WTC11 (cell line): ENCODE results near the gene FANCD2. TPM values are rescaled to one million over a fixed set of nuclear protein-coding genes. Genes with fewer than 3 reads are reported as not detected.

Experiments used
- ATAC-seq: fragments of 200-7000 bp; cut with Tn5 transposase; 2 replicates; pipeline ENCODE4 v1.10.0; 2021; ENCODE audit warnings: mild to moderate bottlenecking, moderate library complexity
- CTCF ChIA-PET: fragments of 300-600 bp; sonication (Branson Sonifier 250); formaldehyde crosslinking; loops from one replicate; lab custom pipeline; 2021; ENCODE audit warnings: antibody characterized with exemption; lab: Charles Lee
- POLR2A ChIA-PET: fragments of 350-600 bp; sonication (Branson Sonifier 250); formaldehyde crosslinking; loops from one replicate; lab custom pipeline; 2021; ENCODE audit warnings: antibody characterized with exemption; lab: Charles Lee
- DNase-seq: peaks from one replicate; pipeline ENCODE4 v3.0.0; 2021; ENCODE audit warnings: low spot score
- H3K27ac Mint-ChIP-seq: 2 replicates; pipeline ENCODE4 v1.8.0; 2021; ENCODE audit warnings: mixed read lengths
- H3K27me3 Mint-ChIP-seq: 2 replicates; pipeline ENCODE4 v1.8.0; 2021; ENCODE audit warnings: low read depth, mild to moderate bottlenecking, moderate library complexity, mixed read lengths
- H3K36me3 Mint-ChIP-seq: 2 replicates; pipeline ENCODE4 v1.8.0; 2021; ENCODE audit warnings: mixed read lengths
- H3K4me1 Mint-ChIP-seq: 2 replicates; pipeline ENCODE4 v1.8.0; 2022; ENCODE audit warnings: mixed read lengths
- H3K4me3 Mint-ChIP-seq: 2 replicates; pipeline ENCODE4 v1.8.0; 2021; ENCODE audit warnings: mild to moderate bottlenecking, moderate library complexity, mixed read lengths
- H3K9me3 Mint-ChIP-seq: 2 replicates; pipeline ENCODE4 v1.8.0; 2021; ENCODE audit warnings: mixed read lengths
- CREB1 ChIP-seq: sonication (generic); formaldehyde crosslinking; IDR thresholded peaks from 2 replicates; pipeline ENCODE4 v1.8.0; 2023; ENCODE audit warnings: mild to moderate bottlenecking, missing genetic modification reagents
- ELF4 ChIP-seq: sonication (generic); formaldehyde crosslinking; IDR thresholded peaks from 2 replicates; pipeline ENCODE4 v1.8.1; 2022; ENCODE audit warnings: low read depth, mild to moderate bottlenecking, moderate library complexity, missing genetic modification reagents
- GRHL2 ChIP-seq: fragments of 250-450 bp; sonication (Bioruptor Pico); IDR thresholded peaks from 2 replicates; pipeline ENCODE4 v1.8.0; 2022; ENCODE audit warnings: mild to moderate bottlenecking, moderate library complexity; ENCODE audit not compliant: insufficient replicate concordance, severe bottlenecking
- NFATC4 ChIP-seq: fragments of 250-450 bp; sonication (Bioruptor Pico); IDR thresholded peaks from 2 replicates; pipeline ENCODE4 v1.9.0; 2021; ENCODE audit warnings: mild to moderate bottlenecking
- NFYB ChIP-seq: sonication (generic); formaldehyde crosslinking; conservative IDR thresholded peaks from 2 replicates; pipeline ENCODE4 v1.8.0; 2022; ENCODE audit warnings: low read depth, missing genetic modification reagents
- RELA ChIP-seq: sonication (generic); formaldehyde crosslinking; IDR thresholded peaks from 2 replicates; pipeline ENCODE4 v1.8.1; 2022; ENCODE audit warnings: missing genetic modification reagents, mild to moderate bottlenecking, borderline replicate concordance
- RORB ChIP-seq: fragments of 250-450 bp; sonication (Bioruptor Pico); IDR thresholded peaks from 2 replicates; pipeline ENCODE4 v1.9.0; 2021; ENCODE audit warnings: mild to moderate bottlenecking
- SP1 ChIP-seq: sonication (generic); formaldehyde crosslinking; conservative IDR thresholded peaks from 2 replicates; pipeline ENCODE4 v1.8.1; 2022; ENCODE audit warnings: missing genetic modification reagents
- TCF7 ChIP-seq: sonication (generic); formaldehyde crosslinking; IDR thresholded peaks from 2 replicates; pipeline ENCODE4 v1.8.0; 2022; ENCODE audit warnings: mild to moderate bottlenecking, low read depth, missing genetic modification reagents, moderate library complexity
- ZNF121 ChIP-seq: sonication (generic); formaldehyde crosslinking; IDR thresholded peaks from 2 replicates; pipeline ENCODE4 v1.8.0; 2023; ENCODE audit warnings: missing genetic modification reagents
- ZNF232 ChIP-seq: sonication (generic); formaldehyde crosslinking; IDR thresholded peaks from 2 replicates; pipeline ENCODE4 v1.8.0; 2022; ENCODE audit warnings: mild to moderate bottlenecking, missing genetic modification reagents
- total RNA-seq: library from RNA; stranded (reverse); gene quantifications from 3 replicates; pipeline ENCODE4 v1.2.3, GENCODE V29; 2021
- TF ChIP-seq, protein P1 (sequence below): sonication (generic); formaldehyde crosslinking; IDR thresholded peaks from 2 replicates; pipeline ENCODE4 v1.8.1; 2022; ENCODE audit warnings: mild to moderate bottlenecking, moderate library complexity, missing genetic modification reagents
- TF ChIP-seq, protein P2 (sequence below): sonication (generic); formaldehyde crosslinking; conservative IDR thresholded peaks from 2 replicates; pipeline ENCODE4 v1.8.1; 2022; ENCODE audit warnings: mild to moderate bottlenecking, missing genetic modification reagents
- TF ChIP-seq, protein P3 (sequence below): fragments of 250-450 bp; sonication (Bioruptor Pico); IDR thresholded peaks from 2 replicates; pipeline ENCODE4 v1.9.0; 2021; ENCODE audit warnings: mild to moderate bottlenecking
- TF ChIP-seq, protein P4 (sequence below): fragments of 250-450 bp; sonication (Bioruptor Pico); IDR thresholded peaks from 2 replicates; pipeline ENCODE4 v2.1.2; 2022; ENCODE audit warnings: mild to moderate bottlenecking, moderate library complexity
- TF ChIP-seq, protein P5 (sequence below): fragments of 250-450 bp; sonication (Bioruptor Pico); IDR thresholded peaks from 2 replicates; pipeline ENCODE4 v1.9.0; 2021; ENCODE audit warnings: mild to moderate bottlenecking, borderline replicate concordance
- TF ChIP-seq, protein P6 (sequence below): sonication (generic); formaldehyde crosslinking; IDR thresholded peaks from 2 replicates; pipeline ENCODE4 v1.8.0; 2022; ENCODE audit warnings: mild to moderate bottlenecking, missing genetic modification reagents
- TF ChIP-seq, protein P7 (sequence below): sonication (generic); formaldehyde crosslinking; IDR thresholded peaks from 2 replicates; pipeline ENCODE4 v1.8.1; 2023; ENCODE audit warnings: mild to moderate bottlenecking, missing genetic modification reagents, moderate library complexity
- TF ChIP-seq, protein P8 (sequence below): sonication (generic); formaldehyde crosslinking; IDR thresholded peaks from 2 replicates; pipeline ENCODE4 v1.8.0; 2022; ENCODE audit warnings: mild to moderate bottlenecking, missing genetic modification reagents
- TF ChIP-seq, protein P9 (sequence below): sonication (generic); formaldehyde crosslinking; conservative IDR thresholded peaks from 2 replicates; pipeline ENCODE4 v1.8.1; 2023; ENCODE audit warnings: mild to moderate bottlenecking, low read depth, missing genetic modification reagents, moderate library complexity

Gene FANCD2
- total RNA-seq, 1 experiment from 2014 or later: 69.6 TPM

DNA sequence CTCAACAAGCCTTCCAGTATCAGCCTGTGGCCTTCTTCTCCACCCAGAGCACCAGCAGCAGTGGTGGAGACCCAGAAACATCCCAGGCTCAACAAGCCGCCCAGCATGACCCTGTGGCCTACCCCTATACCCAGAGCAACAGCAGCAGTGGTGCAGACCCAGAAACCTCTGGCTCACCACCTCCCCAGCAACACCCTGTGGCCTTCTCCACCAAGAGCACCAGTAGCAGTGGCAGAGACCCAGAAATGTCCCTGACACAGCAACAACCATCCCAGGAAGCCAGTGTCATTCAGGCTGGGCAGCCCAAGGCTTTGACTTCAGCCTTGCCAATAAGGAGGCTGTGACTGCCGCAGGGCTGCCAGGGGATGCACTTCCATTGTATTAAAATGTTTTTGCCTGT lies 23.3 kb upstream of the FANCD2 start:
- TF ChIP-seq, protein P1, sequence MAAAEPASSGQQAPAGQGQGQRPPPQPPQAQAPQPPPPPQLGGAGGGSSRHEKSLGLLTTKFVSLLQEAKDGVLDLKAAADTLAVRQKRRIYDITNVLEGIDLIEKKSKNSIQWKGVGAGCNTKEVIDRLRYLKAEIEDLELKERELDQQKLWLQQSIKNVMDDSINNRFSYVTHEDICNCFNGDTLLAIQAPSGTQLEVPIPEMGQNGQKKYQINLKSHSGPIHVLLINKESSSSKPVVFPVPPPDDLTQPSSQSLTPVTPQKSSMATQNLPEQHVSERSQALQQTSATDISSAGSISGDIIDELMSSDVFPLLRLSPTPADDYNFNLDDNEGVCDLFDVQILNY (CRISPR knock-in tag): no peak
- TF ChIP-seq TCF7 (CRISPR knock-in tag): no peak
- TF ChIP-seq, protein P2, sequence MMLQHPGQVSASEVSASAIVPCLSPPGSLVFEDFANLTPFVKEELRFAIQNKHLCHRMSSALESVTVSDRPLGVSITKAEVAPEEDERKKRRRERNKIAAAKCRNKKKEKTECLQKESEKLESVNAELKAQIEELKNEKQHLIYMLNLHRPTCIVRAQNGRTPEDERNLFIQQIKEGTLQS (CRISPR knock-in tag): no peak
- TF ChIP-seq, protein P3, sequence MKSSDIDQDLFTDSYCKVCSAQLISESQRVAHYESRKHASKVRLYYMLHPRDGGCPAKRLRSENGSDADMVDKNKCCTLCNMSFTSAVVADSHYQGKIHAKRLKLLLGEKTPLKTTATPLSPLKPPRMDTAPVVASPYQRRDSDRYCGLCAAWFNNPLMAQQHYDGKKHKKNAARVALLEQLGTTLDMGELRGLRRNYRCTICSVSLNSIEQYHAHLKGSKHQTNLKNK (CRISPR knock-in tag): no peak
- no peak for TF ChIP-seq ELF4 (CRISPR knock-in tag)
- TF ChIP-seq RORB (CRISPR knock-in tag): no peak
- no peak for DNase-seq
- POLR2A ChIA-PET: no interaction called here
- H3K27ac Mint-ChIP-seq: no peak overlapping the region
- no peaks in the 10 kb centered on the region for H3K4me1 Mint-ChIP-seq
- no peak overlapping the region for H3K4me3 Mint-ChIP-seq
- H3K36me3 Mint-ChIP-seq: peaks cover 43% of the 10 kb centered on the region
- peaks cover 15% of the 10 kb centered on the region for H3K27me3 Mint-ChIP-seq
- ATAC-seq: no peak
- no peaks in the 10 kb centered on the region for H3K9me3 Mint-ChIP-seq
- CTCF ChIA-PET: no interaction called here

DNA sequence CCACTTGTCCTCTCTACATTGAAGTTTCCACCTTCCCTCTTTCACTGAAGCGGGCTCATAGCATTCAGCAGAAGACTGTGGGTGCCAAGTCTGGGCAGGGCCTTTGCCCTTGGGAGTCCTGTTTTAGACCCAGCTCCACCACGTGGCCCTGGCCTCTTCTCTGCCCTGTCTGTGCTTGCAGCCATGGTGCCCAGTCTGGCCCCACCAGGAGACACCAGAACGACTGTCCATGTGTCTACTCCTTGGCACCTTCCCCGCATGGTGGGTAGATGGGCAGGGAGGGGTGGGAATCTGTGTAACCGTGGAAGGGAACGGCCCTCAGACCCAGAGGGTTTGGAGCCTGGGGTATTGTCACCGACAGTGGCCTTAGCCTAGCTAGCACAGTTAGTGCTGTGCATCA lies 21.7 kb upstream of the FANCD2 start:
- no peak for ATAC-seq
- Mint-ChIP-seq H3K36me3 (peaks cover 32% of the 10 kb centered on the region), H3K4me1 (peaks cover 12% of the 10 kb centered on the region), H3K4me3 (no peak overlapping the region), H3K27me3 (peaks cover 15% of the 10 kb centered on the region), H3K27ac (no peak overlapping the region), H3K9me3 (no peaks in the 10 kb centered on the region)
- no peak for DNase-seq
- POLR2A ChIA-PET: no interaction called here
- CTCF ChIA-PET: no interaction called here
- TF ChIP-seq, protein P4, sequence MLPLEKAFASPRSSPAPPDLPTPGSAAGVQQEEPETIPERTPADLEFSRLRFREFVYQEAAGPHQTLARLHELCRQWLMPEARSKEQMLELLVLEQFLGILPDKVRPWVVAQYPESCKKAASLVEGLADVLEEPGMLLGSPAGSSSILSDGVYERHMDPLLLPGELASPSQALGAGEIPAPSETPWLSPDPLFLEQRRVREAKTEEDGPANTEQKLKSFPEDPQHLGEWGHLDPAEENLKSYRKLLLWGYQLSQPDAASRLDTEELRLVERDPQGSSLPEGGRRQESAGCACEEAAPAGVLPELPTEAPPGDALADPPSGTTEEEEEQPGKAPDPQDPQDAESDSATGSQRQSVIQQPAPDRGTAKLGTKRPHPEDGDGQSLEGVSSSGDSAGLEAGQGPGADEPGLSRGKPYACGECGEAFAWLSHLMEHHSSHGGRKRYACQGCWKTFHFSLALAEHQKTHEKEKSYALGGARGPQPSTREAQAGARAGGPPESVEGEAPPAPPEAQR (CRISPR knock-in tag): no peak
- TF ChIP-seq, protein P5, sequence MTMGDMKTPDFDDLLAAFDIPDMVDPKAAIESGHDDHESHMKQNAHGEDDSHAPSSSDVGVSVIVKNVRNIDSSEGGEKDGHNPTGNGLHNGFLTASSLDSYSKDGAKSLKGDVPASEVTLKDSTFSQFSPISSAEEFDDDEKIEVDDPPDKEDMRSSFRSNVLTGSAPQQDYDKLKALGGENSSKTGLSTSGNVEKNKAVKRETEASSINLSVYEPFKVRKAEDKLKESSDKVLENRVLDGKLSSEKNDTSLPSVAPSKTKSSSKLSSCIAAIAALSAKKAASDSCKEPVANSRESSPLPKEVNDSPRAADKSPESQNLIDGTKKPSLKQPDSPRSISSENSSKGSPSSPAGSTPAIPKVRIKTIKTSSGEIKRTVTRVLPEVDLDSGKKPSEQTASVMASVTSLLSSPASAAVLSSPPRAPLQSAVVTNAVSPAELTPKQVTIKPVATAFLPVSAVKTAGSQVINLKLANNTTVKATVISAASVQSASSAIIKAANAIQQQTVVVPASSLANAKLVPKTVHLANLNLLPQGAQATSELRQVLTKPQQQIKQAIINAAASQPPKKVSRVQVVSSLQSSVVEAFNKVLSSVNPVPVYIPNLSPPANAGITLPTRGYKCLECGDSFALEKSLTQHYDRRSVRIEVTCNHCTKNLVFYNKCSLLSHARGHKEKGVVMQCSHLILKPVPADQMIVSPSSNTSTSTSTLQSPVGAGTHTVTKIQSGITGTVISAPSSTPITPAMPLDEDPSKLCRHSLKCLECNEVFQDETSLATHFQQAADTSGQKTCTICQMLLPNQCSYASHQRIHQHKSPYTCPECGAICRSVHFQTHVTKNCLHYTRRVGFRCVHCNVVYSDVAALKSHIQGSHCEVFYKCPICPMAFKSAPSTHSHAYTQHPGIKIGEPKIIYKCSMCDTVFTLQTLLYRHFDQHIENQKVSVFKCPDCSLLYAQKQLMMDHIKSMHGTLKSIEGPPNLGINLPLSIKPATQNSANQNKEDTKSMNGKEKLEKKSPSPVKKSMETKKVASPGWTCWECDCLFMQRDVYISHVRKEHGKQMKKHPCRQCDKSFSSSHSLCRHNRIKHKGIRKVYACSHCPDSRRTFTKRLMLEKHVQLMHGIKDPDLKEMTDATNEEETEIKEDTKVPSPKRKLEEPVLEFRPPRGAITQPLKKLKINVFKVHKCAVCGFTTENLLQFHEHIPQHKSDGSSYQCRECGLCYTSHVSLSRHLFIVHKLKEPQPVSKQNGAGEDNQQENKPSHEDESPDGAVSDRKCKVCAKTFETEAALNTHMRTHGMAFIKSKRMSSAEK (CRISPR knock-in tag): no peak
- TF ChIP-seq RELA (CRISPR knock-in tag): no peak
- TF ChIP-seq GRHL2 (CRISPR knock-in tag): no peak
- TF ChIP-seq, protein P1 (CRISPR knock-in tag): no peak
- no peak for TF ChIP-seq NFATC4
- TF ChIP-seq SP1 (CRISPR knock-in tag): no peak
- TF ChIP-seq, protein P6, sequence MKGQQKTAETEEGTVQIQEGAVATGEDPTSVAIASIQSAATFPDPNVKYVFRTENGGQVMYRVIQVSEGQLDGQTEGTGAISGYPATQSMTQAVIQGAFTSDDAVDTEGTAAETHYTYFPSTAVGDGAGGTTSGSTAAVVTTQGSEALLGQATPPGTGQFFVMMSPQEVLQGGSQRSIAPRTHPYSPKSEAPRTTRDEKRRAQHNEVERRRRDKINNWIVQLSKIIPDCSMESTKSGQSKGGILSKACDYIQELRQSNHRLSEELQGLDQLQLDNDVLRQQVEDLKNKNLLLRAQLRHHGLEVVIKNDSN (CRISPR knock-in tag): no peak
- no peak for TF ChIP-seq NFYB (CRISPR knock-in tag)
- TF ChIP-seq, protein P7, sequence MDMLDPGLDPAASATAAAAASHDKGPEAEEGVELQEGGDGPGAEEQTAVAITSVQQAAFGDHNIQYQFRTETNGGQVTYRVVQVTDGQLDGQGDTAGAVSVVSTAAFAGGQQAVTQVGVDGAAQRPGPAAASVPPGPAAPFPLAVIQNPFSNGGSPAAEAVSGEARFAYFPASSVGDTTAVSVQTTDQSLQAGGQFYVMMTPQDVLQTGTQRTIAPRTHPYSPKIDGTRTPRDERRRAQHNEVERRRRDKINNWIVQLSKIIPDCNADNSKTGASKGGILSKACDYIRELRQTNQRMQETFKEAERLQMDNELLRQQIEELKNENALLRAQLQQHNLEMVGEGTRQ (CRISPR knock-in tag): no peak
- no peak for TF ChIP-seq CREB1
- TF ChIP-seq ZNF232 (CRISPR knock-in tag): no peak
- TF ChIP-seq ZNF121 (CRISPR knock-in tag): no peak
- TF ChIP-seq, protein P2 (CRISPR knock-in tag): no peak
- no peak for TF ChIP-seq ELF4 (CRISPR knock-in tag)
- TF ChIP-seq, protein P8, sequence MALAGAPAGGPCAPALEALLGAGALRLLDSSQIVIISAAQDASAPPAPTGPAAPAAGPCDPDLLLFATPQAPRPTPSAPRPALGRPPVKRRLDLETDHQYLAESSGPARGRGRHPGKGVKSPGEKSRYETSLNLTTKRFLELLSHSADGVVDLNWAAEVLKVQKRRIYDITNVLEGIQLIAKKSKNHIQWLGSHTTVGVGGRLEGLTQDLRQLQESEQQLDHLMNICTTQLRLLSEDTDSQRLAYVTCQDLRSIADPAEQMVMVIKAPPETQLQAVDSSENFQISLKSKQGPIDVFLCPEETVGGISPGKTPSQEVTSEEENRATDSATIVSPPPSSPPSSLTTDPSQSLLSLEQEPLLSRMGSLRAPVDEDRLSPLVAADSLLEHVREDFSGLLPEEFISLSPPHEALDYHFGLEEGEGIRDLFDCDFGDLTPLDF: no peak
- TF ChIP-seq, protein P9, sequence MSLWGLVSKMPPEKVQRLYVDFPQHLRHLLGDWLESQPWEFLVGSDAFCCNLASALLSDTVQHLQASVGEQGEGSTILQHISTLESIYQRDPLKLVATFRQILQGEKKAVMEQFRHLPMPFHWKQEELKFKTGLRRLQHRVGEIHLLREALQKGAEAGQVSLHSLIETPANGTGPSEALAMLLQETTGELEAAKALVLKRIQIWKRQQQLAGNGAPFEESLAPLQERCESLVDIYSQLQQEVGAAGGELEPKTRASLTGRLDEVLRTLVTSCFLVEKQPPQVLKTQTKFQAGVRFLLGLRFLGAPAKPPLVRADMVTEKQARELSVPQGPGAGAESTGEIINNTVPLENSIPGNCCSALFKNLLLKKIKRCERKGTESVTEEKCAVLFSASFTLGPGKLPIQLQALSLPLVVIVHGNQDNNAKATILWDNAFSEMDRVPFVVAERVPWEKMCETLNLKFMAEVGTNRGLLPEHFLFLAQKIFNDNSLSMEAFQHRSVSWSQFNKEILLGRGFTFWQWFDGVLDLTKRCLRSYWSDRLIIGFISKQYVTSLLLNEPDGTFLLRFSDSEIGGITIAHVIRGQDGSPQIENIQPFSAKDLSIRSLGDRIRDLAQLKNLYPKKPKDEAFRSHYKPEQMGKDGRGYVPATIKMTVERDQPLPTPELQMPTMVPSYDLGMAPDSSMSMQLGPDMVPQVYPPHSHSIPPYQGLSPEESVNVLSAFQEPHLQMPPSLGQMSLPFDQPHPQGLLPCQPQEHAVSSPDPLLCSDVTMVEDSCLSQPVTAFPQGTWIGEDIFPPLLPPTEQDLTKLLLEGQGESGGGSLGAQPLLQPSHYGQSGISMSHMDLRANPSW: no peak
